ENCODE measurements around the gene MYH3. TPM values are rescaled to one million over a fixed set of nuclear protein-coding genes. Genes with fewer than 3 reads are reported as not detected.

MYH3 gene
- total RNA-seq, 1 experiment from 2014 or later = 2.9 TPM

GRCh38 chr17:10681866-10682446 is 24.8 kb upstream of the MYH3 start:
- H2BK20ac ChIP-seq (ENCODE audit: low read depth, low read length, poor library complexity, severe bottlenecking) = no peak overlapping the region
- Mint-ChIP-seq H3K27me3 (ENCODE audit: low read depth) (no peaks in the 10 kb centered on the region), H3K9me3 (no peaks in the 10 kb centered on the region), H3K36me3 (ENCODE audit: insufficient read depth in 1 of 3, low read depth in 3 of 3) (peaks cover 37 to 90% (median 90%) of the 10 kb centered on the region in 3 experiments), H3K27ac (no peak overlapping the region; a peak in 1 of 7 replicates), H3K4me3 (no peak overlapping the region), H3K4me1 (no peaks in the 10 kb centered on the region)
- no peak overlapping the region for H3K14ac ChIP-seq (ENCODE audit: insufficient read depth, low read length)
- no CpG with 5 or more reads among the region's 7 CpGs for WGBS (ENCODE audit: extremely low coverage, insufficient read length, low lambda C conversion rate)
- H3K23ac ChIP-seq (ENCODE audit: insufficient read length, low read depth, low read length) = no peak overlapping the region
- H4K8ac ChIP-seq (replicated peaks; ENCODE audit: insufficient read length, low read depth, low read length) = no peak overlapping the region
- H3K4ac ChIP-seq (ENCODE audit: low read depth, low read length) = no peak overlapping the region
- H3K27me3 ChIP-seq (ENCODE audit: insufficient read depth, low read length) = no peaks in the 10 kb centered on the region
- H3K4me2 ChIP-seq (ENCODE audit: insufficient read depth, insufficient read length, low read length) = no peak overlapping the region
- no peak overlapping the region for H3K56ac ChIP-seq (ENCODE audit: insufficient read length, low read depth, low read length)
- no peaks in the 10 kb centered on the region for H4K20me1 ChIP-seq (ENCODE audit: control insufficient read depth, insufficient read depth, insufficient read length)
- no peaks in the 10 kb centered on the region for H3K4me1 ChIP-seq (ENCODE audit: insufficient read depth, low read length)
- H3T11ph ChIP-seq (ENCODE audit: low read length) = no peak overlapping the region
- no peak overlapping the region for H3K18ac ChIP-seq (ENCODE audit: insufficient read length, low read depth, low read length)
- no peak overlapping the region for H4K91ac ChIP-seq (ENCODE audit: insufficient read length, low read depth, low read length)
- DNase-seq = no peak
- no peak overlapping the region for H2BK12ac ChIP-seq (ENCODE audit: insufficient read length, low read depth, low read length)
- no peak overlapping the region for H4K5ac ChIP-seq (ENCODE audit: insufficient read length, low read depth, low read length)
- H3K79me1 ChIP-seq (ENCODE audit: insufficient read depth, low read depth, low read length, poor library complexity, severe bottlenecking) = no peaks in the 10 kb centered on the region
- no peak overlapping the region for H2AFZ ChIP-seq (ENCODE audit: low read length)
- no peaks in the 10 kb centered on the region for H3K23me2 ChIP-seq (ENCODE audit: insufficient read length, low read depth, low read length, poor library complexity, severe bottlenecking)
- H3K79me2 ChIP-seq (ENCODE audit: insufficient read depth, low read length) = no peaks in the 10 kb centered on the region
- H2BK5ac ChIP-seq (ENCODE audit: insufficient read length, low read length) = no peak overlapping the region
- no peak overlapping the region for H2AK5ac ChIP-seq (ENCODE audit: insufficient read length, low read length)
- H3K9ac ChIP-seq (ENCODE audit: extremely low read depth, insufficient read length, low read length) = no peak overlapping the region
- no peak overlapping the region for H2BK15ac ChIP-seq (ENCODE audit: low read depth, low read length)
- no peaks in the 10 kb centered on the region for H3K9me3 ChIP-seq (ENCODE audit: control insufficient read depth, low read depth, low read length)
- TF ChIP-seq, protein P1, sequence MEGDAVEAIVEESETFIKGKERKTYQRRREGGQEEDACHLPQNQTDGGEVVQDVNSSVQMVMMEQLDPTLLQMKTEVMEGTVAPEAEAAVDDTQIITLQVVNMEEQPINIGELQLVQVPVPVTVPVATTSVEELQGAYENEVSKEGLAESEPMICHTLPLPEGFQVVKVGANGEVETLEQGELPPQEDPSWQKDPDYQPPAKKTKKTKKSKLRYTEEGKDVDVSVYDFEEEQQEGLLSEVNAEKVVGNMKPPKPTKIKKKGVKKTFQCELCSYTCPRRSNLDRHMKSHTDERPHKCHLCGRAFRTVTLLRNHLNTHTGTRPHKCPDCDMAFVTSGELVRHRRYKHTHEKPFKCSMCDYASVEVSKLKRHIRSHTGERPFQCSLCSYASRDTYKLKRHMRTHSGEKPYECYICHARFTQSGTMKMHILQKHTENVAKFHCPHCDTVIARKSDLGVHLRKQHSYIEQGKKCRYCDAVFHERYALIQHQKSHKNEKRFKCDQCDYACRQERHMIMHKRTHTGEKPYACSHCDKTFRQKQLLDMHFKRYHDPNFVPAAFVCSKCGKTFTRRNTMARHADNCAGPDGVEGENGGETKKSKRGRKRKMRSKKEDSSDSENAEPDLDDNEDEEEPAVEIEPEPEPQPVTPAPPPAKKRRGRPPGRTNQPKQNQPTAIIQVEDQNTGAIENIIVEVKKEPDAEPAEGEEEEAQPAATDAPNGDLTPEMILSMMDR (conservative IDR thresholded peaks at IDR 0.05) = no peak
- H3K27ac ChIP-seq (ENCODE audit: insufficient read length, low read depth, low read length) = no peak overlapping the region
- no peak overlapping the region for H2BK120ac ChIP-seq (ENCODE audit: low read depth, low read length, poor library complexity, severe bottlenecking)

All from H9 (cell line).